SHP77 (cell line): Measurements from ENCODE around the gene TRMT44.

ENCODE experiments used
- DNase-seq, 2 experiments: peaks; one replicate each; lab custom pipeline; 2025; lab: John Stamatoyannopoulos, UW

Gene TRMT44

DNA sequence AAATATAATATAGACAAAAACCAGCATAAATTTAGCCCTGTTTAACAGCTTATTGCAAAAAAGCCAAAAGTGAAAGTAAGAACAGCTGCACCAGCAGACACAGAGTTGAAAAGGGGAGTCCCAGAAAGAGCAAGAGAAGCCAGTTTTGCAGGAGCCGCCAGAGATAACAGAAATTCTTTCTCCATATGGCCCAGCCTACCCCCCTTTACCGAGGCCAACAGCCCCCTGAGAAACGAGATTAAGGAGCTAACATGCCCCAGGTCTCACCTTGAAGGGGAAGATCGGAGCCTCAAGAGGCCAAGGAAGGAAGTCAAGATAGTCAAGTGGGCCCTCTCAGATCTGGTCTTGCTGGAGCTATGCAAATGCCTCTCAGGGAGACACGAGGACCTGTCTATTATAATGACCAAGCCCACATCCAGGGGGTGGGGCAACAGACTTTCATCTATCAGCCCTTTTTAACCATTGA, 4.9 kb upstream of the TRMT44 start:
- DNase-seq = no peak

DNA sequence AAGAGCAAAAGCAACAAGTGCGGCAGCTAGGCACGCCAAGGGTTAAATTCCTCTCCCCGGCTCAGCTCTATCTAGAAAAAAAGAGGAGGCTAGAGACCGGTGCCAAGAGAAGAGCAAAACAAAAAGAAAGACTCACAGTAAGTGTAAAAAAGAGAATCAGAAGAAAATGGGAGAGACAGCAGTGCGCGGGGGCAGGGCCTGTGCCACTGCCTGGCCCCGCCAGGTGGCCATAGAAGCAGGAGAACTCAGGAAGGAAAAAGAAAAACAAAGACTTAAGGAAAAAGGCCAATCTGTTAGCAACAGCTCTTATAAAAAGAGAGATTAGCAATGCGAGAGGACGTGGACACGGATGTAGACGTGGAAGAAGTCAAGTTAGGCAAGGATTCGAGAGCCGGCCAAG, 3.3 kb upstream of the TRMT44 start:
- no peak for DNase-seq

DNA sequence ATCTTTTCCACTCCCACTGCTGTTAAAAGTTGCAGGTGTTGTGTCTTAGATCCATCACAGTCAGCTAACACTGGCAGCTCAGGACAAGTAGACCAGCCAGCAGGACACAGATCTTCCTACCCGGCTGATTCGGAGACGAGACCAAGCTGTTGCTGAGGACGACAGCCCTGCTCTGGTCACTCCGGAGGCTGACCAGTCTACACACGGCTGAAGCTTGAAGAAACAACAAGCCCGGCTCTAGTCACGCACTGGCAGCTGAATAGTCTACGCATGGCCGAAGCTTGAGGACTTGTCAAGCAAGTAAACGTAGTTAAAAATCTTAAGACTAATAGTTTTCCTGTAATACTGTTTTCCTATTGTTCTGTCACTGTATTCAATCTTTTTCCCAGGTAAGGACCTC, 1.8 kb upstream of the TRMT44 start:
- no peak for DNase-seq

DNA sequence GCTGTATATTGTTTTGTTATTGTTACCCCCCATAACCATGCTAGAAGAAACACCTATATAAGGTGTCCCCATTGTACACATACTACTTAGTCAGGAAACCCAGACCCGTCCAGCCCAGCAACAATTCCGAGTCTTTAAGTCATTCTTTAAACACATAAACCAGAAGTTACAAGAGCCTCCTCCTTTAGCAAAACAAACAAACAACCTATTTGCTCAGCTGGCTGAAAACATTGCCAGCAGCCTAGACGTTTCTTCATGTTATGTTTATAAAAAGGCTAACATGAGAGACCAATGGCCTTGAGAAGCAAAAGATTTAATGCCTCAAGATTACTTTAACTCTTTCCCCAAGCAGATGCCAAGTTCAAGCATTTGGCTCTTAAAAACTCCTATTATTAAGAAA, 1.4 kb upstream of the TRMT44 start:
- DNase-seq = no peak

DNA sequence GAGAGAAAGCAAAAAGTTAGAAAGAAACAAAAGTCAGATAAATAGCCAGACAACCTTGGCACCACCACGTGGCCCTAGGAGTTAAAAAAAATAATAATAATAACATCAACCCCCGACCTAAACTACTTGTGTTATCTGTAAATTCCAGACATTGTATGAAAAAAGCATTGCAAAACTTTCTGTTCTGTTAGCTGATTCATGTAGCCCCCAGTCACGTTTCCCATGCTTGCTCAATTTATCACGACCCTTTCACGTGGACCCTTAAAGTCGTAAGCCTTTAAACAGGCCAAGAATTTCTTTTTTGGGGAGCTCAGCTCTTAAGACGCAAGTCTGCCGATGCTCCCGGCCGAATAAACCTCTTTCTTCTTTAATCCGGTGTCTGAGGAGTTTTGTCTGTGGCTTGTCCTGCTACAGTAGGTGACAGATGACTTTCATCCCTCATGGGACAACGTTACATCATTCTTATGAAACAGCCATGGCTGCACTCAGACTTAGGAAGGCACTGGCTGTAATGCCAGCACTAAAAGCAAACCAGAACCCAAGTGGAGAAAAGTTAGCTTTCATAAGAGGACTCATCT, 574 bp upstream of the TRMT44 start:
- peak in 1 of 2 experiments; percentile 18 for DNase-seq

DNA sequence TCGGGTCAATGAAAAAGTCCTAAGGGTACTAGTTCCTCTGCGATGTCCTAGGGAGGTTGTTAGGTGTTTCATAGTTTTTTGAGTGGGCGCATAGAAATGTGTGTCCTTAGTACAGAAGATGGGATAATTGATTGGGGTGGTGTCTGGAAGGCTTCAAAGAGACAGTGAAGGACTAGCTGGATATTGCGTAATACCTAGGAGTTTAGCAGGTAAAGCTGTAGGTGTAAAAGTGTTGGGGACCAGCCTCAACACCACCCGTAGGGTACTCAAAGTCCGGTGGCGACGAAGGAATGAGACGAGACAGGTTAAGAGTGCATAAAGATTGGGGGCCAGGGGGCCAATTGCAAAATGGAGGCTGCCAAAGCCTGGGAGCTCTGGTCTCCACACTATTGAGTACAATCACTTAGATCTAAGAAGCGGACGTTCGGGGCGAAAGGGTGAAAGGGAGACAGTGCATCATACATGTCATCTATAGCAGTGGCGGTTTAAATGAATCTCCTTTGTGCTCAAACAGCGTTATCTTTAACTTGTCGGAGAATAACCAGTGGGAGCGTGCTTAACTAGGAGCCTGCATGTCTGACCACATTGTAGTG, 1.0 kb downstream of the TRMT44 start:
- no peak for DNase-seq

DNA sequence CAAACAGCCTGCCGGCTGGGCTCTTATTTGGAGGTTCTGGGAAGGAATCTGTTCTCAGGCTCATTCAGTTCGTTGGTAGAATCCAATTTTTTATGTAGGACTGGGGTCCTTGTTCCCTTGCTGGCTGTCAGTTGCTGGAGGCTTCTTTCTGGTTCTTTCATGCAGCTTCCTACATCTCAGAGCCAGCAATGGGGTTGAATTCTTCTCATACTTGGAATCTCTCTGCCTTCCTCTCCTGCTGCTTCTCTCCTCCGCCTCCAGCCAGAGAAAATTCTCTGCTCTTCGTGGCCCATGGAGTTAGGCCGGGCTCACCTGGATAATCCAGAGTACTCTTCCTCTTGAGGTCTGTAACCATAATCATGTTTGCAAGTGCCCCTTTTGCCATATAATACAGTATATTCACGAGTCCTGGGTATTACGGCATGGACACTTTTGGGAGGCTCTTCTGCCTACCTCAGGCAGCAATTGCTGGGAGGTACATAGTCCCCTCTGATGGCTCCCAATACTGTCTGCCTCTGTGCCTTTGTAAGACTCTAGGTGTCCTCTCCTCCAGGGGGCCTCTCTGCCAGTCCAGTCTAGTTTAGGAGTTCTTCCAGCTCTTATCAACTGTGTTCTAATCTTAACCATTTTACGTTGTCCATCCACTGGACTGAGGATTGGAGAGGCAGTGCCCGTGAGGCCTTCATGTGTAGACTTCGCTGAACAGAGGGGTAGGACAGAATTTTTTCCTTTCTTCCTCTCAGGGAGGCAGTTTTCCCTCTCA, 2.2 kb downstream of the TRMT44 start:
- no peak for DNase-seq

DNA sequence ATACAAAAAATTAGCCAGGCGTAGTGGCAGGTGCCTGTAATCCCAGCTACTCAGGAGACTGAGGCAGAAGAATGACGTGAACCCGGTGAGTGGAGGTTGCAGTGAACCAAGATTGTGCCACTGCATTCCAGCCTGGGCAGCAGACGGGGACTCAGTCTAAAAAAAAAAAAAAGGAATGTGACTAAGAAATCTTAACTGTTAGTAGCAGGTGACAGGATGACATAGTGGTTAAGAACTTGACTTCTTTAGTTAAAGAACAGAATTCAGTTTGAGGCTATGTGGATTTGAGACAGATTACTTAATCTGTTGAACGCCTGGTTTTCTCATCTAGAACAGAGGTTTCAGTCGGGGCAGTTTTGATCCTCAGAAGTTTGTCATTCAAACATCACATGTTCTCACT, 3.2 kb downstream of the TRMT44 start:
- DNase-seq = no peak

DNA sequence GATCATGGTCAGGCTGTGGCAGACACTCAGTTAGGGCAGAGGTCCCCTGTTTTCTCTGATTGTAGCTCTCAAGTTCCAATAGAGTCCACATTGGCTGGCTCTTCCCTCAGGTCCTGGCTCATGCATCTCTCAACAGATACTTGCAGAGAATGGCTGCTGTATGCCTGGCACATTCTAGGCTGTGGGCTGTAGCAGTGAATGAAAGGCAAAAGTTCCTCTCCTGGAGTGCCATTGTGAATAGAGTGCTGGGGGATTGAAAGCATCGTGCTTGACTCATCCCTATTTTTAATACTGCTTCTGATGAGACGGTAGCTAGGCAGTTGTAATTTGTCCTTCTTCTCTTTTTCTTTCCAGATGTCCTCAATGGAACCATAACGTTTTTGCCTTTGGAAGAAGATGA, 5.5 kb downstream of the TRMT44 start:
- no peak for DNase-seq

DNA sequence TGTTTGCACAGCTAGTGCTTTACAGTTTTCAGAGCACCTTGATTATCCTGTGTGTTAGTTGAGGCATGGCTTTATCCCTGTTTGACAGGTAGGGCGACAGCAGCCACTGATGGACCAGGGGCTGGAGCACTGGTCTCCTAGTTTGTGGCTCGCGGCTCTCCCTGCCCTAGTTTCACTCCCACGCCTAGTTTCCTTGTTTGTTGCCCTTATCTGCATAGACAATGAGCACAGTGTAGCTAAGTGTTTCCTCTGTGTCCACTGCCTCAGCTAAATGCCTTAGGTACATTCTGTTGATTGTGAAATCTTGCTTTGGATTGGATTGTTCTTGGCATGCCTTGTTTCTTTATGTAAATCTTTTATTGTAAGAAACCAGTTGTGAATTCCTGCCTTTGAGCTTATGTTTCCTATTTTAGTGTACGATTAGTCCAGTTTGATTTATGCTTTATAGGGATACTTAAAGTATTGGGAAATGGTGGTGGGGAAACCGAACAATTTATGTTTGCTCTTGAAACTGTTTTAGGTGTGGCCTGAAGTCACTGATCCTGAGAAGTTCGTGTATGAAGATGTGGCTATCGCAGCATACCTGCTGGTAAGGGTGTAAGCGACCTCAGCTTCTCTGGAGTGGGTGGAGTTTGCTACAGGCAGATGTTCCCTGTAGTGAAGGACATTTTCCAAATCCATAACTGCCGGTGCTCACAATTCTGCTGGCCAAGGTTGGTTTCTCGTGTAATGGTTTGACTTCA, 11.0 kb downstream of the TRMT44 start:
- DNase-seq = no peak

DNA sequence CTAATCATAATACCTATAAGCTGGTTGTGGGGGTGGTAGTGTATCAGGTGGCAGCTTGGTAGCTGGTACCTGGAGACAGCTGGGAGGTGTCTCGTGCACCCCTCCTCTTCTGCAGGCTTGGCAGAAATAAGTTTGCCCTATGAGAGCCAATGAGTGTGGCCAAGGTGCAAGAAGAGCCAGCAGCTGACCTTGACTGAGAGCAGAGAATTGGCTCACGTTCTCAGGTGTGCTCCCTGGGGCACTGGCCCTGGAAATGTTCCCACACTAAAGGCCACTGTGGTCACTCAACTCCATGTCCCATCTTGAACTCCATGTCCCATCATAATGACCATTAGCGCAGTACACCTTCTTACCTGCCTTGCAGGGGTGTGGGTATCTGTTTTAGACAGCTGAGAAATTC, 13.4 kb downstream of the TRMT44 start:
- no peak for DNase-seq

DNA sequence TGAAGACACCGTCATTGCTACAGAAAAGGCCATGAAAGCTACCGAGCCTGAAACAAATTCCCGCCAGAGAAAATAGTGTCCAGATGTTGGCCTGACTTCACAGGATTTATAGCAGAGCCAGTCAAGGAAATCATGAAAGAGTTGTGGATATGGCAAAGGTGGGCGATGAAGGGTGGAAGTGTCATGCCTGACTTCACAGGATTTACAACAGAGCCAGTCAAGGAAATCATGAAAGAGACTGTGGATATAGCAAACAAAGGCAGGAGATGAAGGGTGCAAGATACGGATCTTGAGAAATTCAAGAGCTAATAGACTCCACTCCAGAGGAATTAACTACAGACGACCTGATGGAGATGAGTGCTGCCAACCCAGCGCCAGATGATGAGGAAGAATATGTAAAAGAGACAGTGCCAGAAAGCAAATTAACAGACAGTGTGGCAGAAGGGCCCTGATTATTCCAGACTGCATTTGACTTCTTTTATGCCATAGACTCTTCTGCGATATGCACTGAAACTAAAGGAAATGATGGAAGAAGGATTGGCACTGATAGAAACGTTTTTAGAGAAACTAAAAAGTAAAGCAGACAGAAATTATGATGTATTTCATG, 17.2 kb downstream of the TRMT44 start:
- DNase-seq = no peak

DNA sequence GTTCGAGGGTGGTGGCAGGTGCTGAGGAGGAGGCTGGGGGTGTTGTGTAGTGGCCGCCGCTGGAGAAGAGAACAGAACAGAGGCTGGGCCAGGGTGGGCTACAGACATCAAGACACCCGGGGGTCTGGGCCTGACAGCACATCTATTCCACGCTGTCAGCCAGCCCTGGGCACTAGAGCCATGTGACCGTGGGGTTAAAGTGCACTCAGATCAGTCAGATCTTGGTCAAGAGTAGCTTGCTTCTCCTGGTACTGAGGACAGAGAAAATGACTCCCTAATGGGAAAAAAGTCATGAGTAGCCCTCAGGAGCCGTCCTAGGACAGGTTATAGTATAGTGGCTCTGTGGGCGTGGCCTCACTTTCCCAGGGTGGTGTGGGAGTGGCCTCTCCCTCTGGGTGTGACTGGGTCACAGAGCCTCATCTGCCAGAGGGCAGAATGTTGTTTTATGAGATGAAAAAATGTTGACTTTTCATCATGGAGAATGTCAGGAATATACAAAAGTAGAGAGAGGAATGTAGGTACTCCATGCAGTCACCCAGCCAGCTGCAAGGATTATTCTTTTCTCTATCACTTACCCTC, 19.4 kb downstream of the TRMT44 start:
- no peak for DNase-seq

DNA sequence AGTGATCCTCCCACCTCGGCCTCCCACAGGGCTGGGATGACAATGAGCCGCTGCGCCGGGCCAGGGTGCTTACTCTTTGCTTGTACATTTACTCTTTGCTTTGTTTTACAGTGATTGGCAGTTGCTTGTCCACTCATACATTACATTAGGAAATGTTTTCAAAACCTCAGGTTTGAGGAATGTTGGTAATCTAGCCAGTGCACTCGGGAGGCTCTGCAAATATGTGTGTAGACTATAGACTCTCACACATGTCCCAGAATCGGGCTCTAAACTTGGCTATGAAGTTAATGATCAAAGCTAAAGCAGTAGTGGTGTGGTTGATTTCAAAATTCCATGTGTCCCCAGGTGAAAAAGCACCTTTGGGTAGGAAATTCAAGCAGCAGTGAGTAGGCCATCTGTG, 20.5 kb downstream of the TRMT44 start:
- no peak for DNase-seq

DNA sequence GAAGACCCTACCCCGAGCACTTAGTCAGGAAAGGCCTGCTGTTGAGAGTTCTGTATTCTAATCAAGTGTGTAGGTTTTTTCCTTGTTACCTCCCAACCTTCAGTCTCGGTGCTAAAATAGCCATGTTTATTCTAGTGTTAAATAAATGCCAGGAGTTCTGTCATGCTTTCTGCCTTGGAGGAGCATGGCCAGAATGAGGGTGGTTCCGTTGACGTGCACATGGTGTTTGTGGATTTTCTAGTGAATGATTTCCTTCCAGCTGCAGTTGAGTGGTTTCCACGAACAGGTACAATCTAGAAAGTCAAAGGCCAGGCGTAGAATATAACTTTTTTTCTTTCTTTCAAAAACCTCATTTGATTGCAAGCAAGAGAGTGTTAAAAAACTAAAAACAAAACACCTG, 21.0 kb downstream of the TRMT44 start:
- no peak for DNase-seq

DNA sequence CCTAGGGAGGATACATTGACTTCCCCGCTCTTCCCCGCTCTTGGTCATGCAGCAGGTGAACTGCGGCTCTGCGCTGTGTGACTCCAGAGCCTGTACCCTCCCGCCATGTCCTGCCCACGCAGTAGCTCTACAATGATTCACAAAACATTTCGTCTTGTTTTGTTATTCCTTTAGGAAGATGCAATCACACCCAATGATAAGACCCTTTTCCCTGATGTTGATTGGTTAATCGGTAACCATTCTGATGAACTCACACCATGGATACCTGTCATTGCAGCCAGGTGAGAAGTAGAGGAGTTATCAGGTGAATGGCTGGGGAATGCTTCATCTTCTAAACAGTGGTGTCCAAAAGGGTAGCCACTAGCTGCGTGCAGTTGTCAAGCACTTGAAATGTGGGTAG, 23.2 kb downstream of the TRMT44 start:
- no peak for DNase-seq

DNA sequence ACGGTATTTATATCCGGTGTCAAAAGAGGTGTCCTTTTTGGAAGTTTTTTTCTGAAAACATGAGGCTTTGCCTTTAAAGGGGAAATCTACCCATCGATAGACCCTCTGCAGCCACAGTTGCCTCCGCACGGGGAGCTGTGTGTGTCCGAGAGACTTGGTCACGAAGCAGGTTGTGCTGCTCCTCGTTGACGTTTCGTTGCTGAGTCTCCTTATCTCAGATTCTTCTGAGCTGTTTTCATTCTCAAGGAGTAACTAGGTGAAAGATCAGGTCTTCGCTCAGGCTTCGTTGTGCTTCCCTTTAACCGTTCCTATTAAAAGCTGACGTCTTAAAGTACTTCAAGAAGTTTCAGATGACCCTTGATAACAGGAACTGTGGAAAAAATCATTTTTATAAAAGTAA, 23.8 kb downstream of the TRMT44 start:
- no peak for DNase-seq

DNA sequence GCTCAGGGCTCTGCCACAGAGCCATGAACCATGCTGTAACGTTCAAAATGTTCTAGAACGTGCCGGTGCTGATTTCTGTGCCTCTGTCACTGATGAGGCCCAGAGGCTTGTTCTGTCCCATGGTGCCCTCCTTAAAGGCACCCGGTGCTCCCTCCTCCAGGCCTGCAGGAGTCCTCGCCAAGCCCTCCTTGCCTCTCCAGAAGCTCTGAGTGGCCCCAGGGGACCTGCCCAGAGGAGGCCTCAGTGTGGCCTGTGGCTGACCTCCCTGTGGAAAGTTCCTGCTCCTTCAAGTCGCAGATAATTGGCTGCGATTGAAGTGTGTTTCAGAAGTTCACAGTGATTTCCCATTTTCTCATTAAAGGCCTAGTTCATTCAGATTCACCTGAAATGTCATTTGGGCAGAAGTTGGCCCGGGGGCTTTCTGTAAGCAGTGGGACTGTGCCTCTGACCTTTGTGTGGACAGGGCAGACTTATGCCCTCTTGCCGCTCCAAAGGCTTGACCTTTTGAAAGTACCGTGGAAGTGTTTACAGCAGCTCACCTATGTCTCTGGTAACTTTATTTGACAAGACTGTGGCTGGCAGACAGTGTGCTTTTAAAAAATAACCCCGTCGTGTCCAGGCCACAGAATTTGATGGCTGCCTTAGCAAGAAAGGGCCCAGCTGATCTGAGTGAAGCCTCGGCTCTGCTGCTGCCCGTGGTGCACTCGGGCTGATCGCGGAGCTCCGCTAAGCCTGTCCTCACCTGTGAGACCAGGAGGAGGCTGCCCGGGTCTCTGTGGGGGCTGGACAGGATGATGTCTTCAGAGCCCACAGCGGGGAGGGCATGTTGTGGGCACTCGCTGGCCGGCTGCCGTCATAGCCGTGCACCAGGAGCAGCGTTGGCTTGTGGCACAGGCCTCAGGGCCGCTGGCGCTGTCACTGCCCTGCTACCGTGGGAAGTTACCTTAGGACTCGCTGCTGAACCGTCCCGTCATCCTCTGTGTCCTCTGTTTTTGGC, 25.3 kb downstream of the TRMT44 start:
- no peak for DNase-seq

DNA sequence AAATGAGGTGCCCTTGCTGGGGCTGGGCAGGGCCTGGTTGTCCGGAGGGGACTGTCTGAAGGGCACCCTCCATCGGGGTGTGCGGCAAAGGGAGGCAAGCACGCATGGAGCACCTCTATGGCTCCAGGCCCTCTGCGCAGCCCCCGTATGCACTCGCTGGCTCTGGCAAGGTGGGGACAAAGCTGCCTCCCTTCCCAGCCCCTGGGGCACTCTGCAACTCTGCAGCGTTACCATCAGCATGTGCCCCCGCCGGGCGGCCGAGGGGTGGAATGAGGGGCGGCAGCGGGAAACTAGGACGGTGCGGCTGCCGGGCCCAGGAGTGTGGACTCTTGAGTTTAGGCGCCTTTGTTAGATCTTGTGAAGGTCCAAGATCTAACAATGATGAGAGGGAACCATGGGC, 26.4 kb downstream of the TRMT44 start:
- DNase-seq = no peak

DNA sequence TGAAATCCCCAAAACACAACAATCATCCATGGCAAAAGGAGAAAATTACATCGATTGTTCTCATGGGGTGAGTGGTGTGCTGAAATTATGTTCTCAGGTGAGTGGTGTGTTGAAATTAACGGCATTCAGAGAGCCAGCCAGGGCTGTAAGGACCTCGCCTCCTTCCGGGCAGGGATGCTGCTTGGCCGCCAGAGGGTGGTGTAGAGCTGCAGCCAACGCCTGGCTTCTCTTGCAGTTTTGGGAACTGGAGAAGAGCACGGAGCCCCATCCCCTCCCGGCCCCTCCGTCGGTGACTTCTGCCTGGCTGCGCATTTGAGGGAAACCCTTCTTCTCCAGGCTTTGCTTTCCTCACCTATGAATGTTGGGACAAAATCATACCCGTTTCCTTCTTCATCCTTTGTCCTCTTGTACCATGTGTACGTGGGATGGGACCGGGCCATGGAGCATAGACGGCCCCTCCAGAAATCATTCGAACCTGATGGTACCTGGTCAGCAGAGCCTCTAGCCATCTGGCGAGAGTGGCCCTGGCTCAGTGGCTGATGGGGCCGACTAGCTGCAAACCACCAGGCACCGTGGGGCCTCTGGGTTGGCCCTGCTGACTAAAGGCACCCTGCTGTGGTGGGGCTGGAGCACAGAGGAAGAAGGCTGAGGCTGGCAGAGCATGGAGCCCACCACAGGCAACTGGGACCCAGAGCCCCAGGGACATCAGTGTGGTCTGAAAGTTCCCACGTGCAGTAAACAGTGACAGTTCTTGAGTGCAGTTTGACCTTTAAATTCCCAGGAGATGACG, 28.4 kb downstream of the TRMT44 start:
- DNase-seq = no peak
